DOHH2 (cell line): ENCODE measurements around the gene ECPAS.

ENCODE experiments used
- H3F3A ChIP-seq: fragments of 200-600 bp; sonication (generic), shearing (Covaris generic); 2 replicates; pipeline ENCODE4 v1.6.0; 2016; ENCODE audit warnings: antibody characterized with exemption, mild to moderate bottlenecking; ENCODE audit not compliant: control insufficient read depth, insufficient read depth
- H3K27ac ChIP-seq: fragments of 200-600 bp; sonication (generic); 2 replicates; pipeline ENCODE4 v1.5.1; 2014; ENCODE audit warnings: low read depth, mild to moderate bottlenecking, low read length, moderate library complexity
- H3K27me3 ChIP-seq: fragments of 200-600 bp; sonication (generic); 2 replicates; pipeline ENCODE4 v1.6.1; 2014; ENCODE audit warnings: mild to moderate bottlenecking, low read length, mixed read lengths; ENCODE audit not compliant: control insufficient read depth
- H3K36me3 ChIP-seq: fragments of 200-600 bp; sonication (generic); 2 replicates; pipeline ENCODE4 v1.6.1; 2014; ENCODE audit warnings: mild to moderate bottlenecking, low read length, moderate library complexity, mixed read lengths; ENCODE audit not compliant: control insufficient read depth
- H3K4me1 ChIP-seq: fragments of 200-600 bp; sonication (generic); 2 replicates; pipeline ENCODE4 v1.6.1; 2014; ENCODE audit warnings: mild to moderate bottlenecking, low read length, mixed read lengths; ENCODE audit not compliant: control insufficient read depth
- H3K4me2 ChIP-seq: fragments of 200-600 bp; sonication (generic); 2 replicates; pipeline ENCODE4 v1.6.0; 2014; ENCODE audit warnings: mild to moderate bottlenecking, low read length, moderate library complexity
- H3K4me3 ChIP-seq: fragments of 200-600 bp; sonication (generic); 2 replicates; pipeline ENCODE4 v1.5.1; 2014; ENCODE audit warnings: mild to moderate bottlenecking, low read length, mixed read lengths
- H3K79me2 ChIP-seq: fragments of 200-600 bp; sonication (generic); 2 replicates; pipeline ENCODE4 v1.6.1; 2014; ENCODE audit warnings: mild to moderate bottlenecking, low read length, mixed read lengths; ENCODE audit not compliant: control insufficient read depth
- H3K9me2 ChIP-seq: fragments of 200-600 bp; sonication (generic); replicated peaks from 2 replicates; pipeline ENCODE4 v1.6.1; 2014; ENCODE audit warnings: mild to moderate bottlenecking, low read length, mixed read lengths; ENCODE audit not compliant: control insufficient read depth
- H3K9me3 ChIP-seq: fragments of 200-600 bp; sonication (generic); 2 replicates; pipeline ENCODE4 v1.6.1; 2014; ENCODE audit warnings: antibody characterized with exemption, low read length, mixed read lengths; ENCODE audit not compliant: control insufficient read depth, insufficient read depth
- H4K20me1 ChIP-seq: fragments of 200-600 bp; sonication (generic); 2 replicates; pipeline ENCODE4 v1.6.0; 2014; ENCODE audit warnings: low read depth, mild to moderate bottlenecking, antibody characterized with exemption, low read length, moderate library complexity; ENCODE audit not compliant: control insufficient read depth, insufficient read depth
- CTCF ChIP-seq: fragments of 200-600 bp; sonication (generic); IDR thresholded peaks from one replicate; pipeline ENCODE4 v1.5.1; 2014; ENCODE audit warnings: antibody characterized with exemption, mild to moderate bottlenecking, low read depth, low read length; ENCODE audit not compliant: poor library complexity, severe bottlenecking
- EZH2phosphoT487 ChIP-seq: fragments of 200-600 bp; sonication (generic); IDR thresholded peaks from 2 replicates; pipeline ENCODE4 v1.6.1; 2017; ENCODE audit warnings: borderline replicate concordance, mild to moderate bottlenecking, antibody characterized with exemption, low read length, moderate library complexity, mixed read lengths

The ECPAS gene

GRCh38 chr9:111443454-111443853, 40.7 kb downstream of the ECPAS start:
- no peak for TF ChIP-seq EZH2phosphoT487
- no peak for TF ChIP-seq CTCF
- no peak overlapping the region for H3K4me3 ChIP-seq

GRCh38 chr9:111442360-111443027, 41.7 kb downstream of the ECPAS start:
- no peaks in the 10 kb centered on the region for H3K9me3 ChIP-seq
- H3K9me2 ChIP-seq: no peaks in the 10 kb centered on the region
- H3K4me1 ChIP-seq: no peaks in the 10 kb centered on the region
- H4K20me1 ChIP-seq: no peaks in the 10 kb centered on the region
- H3K27me3 ChIP-seq: no peaks in the 10 kb centered on the region
- no peaks in the 10 kb centered on the region for H3F3A ChIP-seq
- H3K79me2 ChIP-seq: no peaks in the 10 kb centered on the region
- no peak overlapping the region for H3K4me3 ChIP-seq
- H3K4me2 ChIP-seq: no peak overlapping the region
- H3K36me3 ChIP-seq: peaks cover 58% of the 10 kb centered on the region
- no peak overlapping the region for H3K27ac ChIP-seq
- TF ChIP-seq CTCF (no peak), EZH2phosphoT487 (no peak)

More at GRCh38 chr9:111443454-111443853, 40.7 kb downstream of the ECPAS start:
- Histone ChIP-seq H3K36me3 (peaks cover 58% of the 10 kb centered on the region), H3K27me3 (no peaks in the 10 kb centered on the region), H4K20me1 (no peaks in the 10 kb centered on the region), H3K79me2 (no peaks in the 10 kb centered on the region), H3K9me3 (no peaks in the 10 kb centered on the region), H3F3A (no peaks in the 10 kb centered on the region), H3K4me2 (no peak overlapping the region), H3K9me2 (no peaks in the 10 kb centered on the region), H3K4me1 (no peaks in the 10 kb centered on the region), H3K27ac (no peak overlapping the region)

GRCh38 chr9:111440226-111440625, 44.0 kb downstream of the ECPAS start:
- Histone ChIP-seq H3K4me2 (no peak overlapping the region), H3K27me3 (no peaks in the 10 kb centered on the region), H3K79me2 (no peaks in the 10 kb centered on the region), H3K9me3 (no peaks in the 10 kb centered on the region), H3K36me3 (peaks cover 63% of the 10 kb centered on the region), H3K4me1 (no peaks in the 10 kb centered on the region), H3K9me2 (no peaks in the 10 kb centered on the region), H3K4me3 (no peak overlapping the region), H4K20me1 (no peaks in the 10 kb centered on the region), H3K27ac (no peak overlapping the region), H3F3A (no peaks in the 10 kb centered on the region)
- TF ChIP-seq EZH2phosphoT487 (no peak), CTCF (no peak)
